Amygdala (tissue), 56 donors: Measurements from ENCODE around the gene MAGI2.

Source experiments
- DNase-seq, 56 donors: peaks; one replicate each; lab custom pipeline; 2025; lab: John Stamatoyannopoulos, UW

The MAGI2 gene

DNA sequence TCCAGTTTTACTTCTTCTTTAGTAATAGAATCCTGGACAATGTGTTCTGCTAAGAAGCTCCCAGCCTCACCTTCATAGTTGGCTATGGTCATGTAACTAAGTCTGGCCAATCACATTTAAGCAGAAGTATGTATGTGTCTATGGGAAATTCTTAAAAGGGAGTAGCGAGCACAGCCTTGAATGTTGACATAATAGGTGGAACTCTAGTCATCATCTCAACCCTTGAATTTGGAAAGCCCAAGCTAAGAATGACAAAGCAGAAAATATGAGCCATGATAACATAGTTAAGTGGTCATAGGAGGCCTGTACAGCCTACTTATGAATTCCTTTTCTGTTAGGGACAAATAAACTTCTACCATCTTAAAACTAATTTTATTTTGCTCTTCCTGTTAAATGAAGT, 134.1 kb downstream of the MAGI2 start:
- DNase-seq: no peak

DNA sequence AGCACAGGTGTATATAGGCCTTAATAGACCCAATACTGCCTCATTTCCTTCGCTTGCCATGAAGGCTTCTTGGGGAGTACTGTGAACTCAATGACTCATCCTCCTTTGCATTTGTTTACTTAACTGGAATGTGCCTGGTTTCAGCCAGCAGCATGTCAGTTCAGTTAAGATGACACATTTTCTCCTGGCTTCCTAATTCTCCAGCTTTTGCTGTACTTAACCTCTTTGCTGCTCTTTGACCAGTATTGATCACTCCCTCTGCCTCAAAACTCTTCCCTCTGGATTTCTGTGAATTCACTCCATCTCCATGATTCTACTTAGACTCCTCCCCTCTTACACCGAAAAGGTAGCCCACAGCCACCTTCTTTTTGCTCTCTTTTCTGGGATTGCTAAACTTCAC, 135.7 kb downstream of the MAGI2 start:
- no peak for DNase-seq

- no peak for DNase-seq
Observed at GRCh38 chr7:79312022-79312421, 141.4 kb downstream of the MAGI2 start.

DNA sequence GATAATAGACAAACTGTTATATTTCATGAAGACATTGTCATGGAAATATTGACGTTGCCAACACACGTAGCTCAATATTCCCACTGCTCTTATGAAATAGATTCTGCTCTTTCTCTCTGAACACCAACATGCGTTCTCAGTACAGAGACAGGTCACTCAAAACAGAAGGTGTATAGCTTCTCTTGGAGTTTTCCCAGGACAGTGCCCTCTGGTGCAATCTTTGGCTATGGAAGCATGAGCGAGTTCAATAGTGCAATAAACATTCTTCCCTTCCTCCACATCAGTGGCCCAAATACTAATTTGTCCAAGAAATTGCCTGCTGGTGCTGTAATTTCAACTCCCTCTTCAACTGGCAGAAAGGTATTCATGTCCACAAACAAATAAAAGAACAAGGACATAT, 145.3 kb downstream of the MAGI2 start:
- no peak for DNase-seq

DNA sequence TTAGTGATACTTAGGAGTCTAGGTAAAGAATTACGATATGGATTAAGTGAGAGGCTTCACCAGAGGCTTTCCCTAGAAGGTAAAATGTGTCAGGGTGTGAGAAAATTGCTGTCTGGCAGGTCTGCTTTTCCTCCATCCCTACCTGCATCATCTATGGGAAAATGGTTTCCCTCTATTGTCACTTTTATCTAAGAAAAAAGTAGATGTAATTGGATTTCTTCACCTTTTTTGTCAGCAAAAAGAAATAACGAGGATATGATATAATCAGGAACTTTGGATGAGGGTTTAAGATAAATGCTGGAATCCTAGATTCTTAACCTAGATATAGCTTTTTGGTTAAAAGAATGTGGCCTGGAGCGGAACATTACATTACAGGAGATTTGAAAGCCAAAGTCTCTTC, 146.1 kb downstream of the MAGI2 start:
- no peak for DNase-seq

DNA sequence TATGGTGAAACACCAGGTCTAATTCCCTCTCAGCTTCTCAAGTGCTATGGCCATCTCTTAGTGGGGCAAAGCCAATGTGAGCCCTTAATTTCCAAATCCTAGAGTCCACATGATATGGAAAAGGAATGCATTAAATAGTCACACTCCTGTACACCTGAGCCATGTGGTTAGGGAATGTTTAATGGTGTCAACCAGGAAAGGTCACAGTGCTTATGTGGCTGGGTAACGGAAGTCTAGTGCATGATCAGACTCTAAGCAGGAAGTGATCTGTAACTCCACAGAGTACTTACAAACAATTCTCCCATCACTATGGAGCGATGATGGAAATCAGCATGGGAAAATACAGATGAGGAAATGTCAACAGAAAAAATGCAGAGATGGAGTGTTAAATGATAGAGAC, 148.8 kb downstream of the MAGI2 start:
- no peak for DNase-seq

DNA sequence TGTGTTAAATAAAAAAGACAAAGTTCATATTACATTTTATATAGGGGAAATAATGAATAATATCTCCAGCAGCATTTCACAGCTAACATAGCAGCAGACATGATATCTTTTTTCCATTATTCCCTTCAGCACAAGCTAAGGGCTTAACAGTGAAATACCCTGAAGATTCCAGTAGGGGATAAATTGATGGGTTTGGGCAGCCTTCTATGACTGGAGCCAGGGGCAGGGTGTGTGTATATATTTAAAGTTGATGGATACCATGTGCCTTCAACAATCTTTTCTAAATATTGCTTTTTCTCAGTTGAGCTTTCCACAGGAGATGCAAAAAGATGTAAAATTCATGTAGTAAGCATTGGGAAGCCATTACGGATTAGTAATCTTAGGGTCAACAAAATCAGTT, 151.2 kb downstream of the MAGI2 start:
- no peak for DNase-seq

GRCh38 chr7:79301419-79301818, 152.0 kb downstream of the MAGI2 start:
- DNase-seq: no peak

DNA sequence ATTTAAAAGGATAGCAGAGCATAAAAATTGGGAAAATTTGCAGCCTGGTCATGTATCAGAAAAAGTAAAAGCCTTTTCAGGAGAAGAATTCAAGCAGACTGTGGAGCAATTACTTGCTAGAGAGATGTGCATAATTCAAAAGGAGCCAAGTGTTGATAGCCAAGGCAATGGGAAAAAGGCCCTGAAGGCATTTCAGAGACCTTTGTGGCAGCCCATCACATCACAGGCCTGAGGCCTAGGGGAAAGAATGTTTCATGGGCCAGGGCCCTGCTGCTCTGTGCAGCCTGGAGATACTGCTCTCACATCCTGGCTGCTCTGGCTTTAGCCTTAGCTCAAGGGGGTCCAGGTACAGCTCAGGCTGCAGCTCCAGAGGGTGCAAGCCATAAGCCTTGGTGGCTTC, 152.9 kb downstream of the MAGI2 start:
- DNase-seq: no peak

DNA sequence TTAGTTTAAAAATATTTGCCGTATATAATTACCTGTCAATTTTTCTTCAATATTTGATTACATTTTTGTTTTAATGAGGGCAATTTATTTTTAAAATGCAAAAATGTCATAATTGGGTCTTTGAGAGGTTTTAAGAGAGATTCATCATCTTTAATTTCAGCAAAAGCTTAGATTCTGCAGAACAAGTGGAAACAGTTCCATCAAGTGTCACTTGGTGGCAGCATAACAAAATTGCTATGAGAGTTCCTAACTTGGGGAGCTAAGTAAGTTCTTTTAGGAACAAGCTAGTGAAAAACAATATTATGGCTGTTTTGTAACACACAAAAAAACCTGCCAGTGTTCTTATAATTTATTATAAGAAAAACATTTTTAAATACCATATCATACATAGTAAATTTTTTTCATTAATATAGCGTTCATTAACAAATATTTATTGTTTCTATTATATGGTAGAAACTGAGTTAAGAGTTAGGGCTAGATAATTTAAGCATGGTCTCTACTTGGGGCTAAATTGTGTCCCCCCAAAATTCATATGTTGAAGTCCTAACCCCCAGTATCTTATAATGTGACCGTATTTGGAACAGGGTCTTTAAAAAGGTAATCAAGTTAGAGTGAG, 155.2 kb downstream of the MAGI2 start:
- peak in 19 of 56 donors; percentile 1 to 71 (median 9) for DNase-seq

DNA sequence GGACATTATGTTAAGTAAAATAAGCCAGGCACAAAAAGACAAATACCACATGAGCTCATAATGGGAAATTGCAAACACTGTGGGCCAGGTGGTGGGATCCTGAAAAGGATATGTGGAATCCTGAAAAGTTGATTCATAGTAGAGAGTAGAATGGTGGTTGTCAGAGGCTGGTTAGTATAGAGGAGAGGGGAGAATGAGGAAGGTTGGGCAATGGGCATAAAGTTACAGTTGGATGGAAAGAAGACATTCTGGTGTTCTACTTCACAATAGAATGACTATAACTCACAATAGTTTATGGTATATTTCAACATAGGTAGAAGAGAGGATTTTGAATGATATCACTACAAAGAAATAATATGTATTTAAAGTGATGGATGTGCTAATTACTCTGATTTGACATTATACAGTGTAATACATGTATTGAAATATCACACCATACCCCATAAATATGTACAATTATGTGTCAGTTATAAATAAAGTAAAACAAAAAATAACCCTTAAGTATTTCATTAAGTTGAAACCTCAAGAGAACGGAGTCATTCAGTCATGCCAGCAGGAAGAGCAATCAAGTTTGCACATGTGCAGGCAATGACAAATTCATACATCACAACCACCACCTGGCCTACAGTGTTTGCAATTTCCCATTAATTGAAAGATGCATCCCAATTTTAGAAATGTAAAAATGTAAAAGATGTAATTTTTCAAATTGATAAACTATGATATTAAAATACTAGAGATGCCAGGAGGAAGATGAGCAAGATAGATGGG, 156.7 kb downstream of the MAGI2 start:
- DNase-seq: no peak

DNA sequence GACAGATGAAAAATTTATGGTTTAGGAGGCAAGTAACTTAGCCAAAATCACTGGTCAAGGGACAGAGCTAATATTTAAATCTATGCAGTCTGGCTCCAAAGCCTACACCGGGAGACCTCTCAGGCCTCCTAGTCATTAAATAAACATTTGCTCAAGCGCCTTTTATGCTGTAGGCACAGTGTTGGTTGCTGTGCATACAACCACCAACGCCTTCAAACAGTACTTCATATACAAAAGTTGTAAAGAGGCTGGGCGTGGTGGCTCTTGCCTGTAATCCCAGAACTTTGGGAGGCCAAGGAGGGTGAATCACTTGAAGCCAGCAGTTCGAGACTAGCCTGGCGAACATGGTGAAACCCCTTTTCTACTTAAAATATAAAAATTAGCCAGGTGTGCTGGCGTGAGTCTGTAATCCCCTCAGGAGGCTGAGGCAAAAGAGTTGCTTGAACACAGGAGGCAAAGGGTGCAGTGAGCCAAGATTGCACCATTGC, 159.8 kb downstream of the MAGI2 start:
- no peak for DNase-seq

DNA sequence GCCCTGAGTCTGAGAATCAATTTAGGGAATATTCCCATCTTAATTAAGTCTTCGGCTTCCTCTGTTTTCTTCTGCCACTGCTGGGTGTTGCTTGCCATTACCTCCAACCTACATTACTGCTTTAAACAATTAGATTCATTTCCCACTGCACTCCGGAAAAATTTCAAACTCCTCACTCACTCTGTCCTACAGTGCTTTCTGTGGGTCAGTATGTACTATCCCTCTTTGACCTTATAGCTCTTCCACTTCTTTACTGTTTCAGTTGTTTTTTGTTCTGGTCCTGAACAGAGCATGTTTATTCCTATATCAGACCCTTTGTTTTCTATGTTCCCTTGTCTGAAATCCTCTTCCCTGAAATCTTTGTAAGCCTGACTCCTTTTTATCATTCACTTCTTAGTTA, 160.6 kb downstream of the MAGI2 start:
- no peak for DNase-seq

- no peak for DNase-seq
Observed at GRCh38 chr7:79291498-79291865, 162.0 kb downstream of the MAGI2 start.

- no peak for DNase-seq
Observed at GRCh38 chr7:79290841-79291497, 162.5 kb downstream of the MAGI2 start.

DNA sequence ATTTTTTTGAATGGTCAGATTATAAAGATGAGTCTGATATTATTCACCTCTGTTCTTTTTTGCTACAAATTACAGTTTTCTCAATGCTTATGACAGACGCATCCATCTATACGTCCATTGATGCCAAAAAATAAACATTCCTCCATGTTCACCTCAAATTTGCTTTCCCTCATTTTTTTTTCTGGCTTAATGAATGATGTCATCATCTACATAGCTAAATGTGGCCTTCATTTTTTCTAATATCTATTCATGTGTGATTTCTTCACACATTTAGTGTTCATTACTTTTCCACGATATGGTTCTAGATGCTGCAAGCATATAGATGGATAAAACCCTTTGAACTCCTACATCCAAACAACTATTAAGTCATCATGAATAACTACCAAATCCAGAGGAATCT, 163.1 kb downstream of the MAGI2 start:
- no peak for DNase-seq

DNA sequence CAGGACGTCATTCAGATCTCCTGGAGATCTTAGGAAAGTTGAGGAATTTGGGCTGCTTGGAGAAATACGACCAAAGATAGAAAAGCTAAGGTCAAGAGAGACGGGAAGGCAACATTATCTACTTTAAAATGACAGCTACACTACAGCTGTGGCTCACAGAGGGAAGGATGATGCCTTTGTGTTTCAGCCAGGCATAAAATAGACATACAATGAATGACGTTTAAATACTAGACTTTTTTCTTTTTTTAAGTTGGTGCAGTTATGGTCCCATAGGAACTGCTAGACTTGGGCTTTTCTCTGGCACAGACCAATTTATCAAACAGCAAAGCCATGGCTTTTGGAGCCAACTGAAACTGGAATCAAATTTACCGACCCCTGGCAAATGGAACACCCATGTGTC, 164.8 kb downstream of the MAGI2 start:
- no peak for DNase-seq

GRCh38 chr7:79287981-79288380, 165.5 kb downstream of the MAGI2 start:
- peak in 3 of 56 donors; percentile 0 to 16 (median 10) for DNase-seq

- DNase-seq: no peak
Observed at GRCh38 chr7:79286181-79286580, 167.3 kb downstream of the MAGI2 start.

DNA sequence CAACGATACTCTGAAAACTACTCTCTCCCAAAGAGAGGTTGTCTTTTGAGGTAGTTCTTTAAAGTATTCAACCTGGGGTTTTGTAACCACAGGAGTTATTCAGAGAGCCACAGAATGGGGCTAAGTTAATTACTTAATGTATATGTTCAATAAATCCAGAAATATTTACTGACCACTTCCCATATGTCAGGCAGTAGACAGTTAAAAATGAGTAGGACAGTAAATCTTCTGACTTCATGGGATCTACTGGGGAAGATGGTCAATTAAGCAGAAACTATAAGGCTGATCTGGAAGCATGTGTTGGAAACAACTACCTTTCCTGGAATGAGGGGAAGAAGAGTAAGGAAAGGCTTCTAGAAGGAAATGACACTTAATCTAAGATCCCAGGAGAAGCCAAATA, 167.7 kb downstream of the MAGI2 start:
- no peak for DNase-seq

- no peak for DNase-seq
Observed at GRCh38 chr7:79284211-79284610, 169.3 kb downstream of the MAGI2 start.
